A549 (cell line): ENCODE data around the gene IDUA. TPM values are rescaled to one million over a fixed set of nuclear protein-coding genes. Genes with fewer than 3 reads are reported as not detected.

Source experiments
- ATAC-seq, 2 experiments: fragments of 200-7000 bp in 1 of 2; fragments of >200 bp in 1 of 2; cut with Nextera tagmentation in 1 of 2; cut with Tn5 transposase in 1 of 2; 3 replicates each; pipeline versions ENCODE4 v1.8.0 to v1.9.1; 2018 to 2020; ENCODE audit warnings: mild to moderate bottlenecking in 1 of 2, moderate library complexity in 1 of 2
- CTCF ChIA-PET: fragments of 300-600 bp; sonication (Branson Sonifier 250); formaldehyde crosslinking; extraction: SDS; loops from one replicate; lab custom pipeline; 2021; ENCODE audit warnings: antibody characterized with exemption, inconsistent platforms; lab: Yijun Ruan, JAX
- POLR2A ChIA-PET: fragments of 350-600 bp; formaldehyde crosslinking; extraction: SDS; loops from one replicate; lab custom pipeline; 2021; ENCODE audit warnings: antibody characterized with exemption, inconsistent platforms; lab: Yijun Ruan, JAX
- DNase-seq, 2 experiments: peaks; one replicate each; pipeline versions ENCODE4 v3.0.0 to v3.0.0-alpha.2; 2011 to 2016; ENCODE audit warnings: low read depth in 1 of 2, low spot score in 1 of 2
- FAIRE-seq: peaks from 2 replicates; lab custom pipeline; 2011; peaks lifted over from hg19 to GRCh38; lab: Jason Lieb, UNC
- H3K27ac ChIP-seq, 2 experiments: fragments of >200 bp; sonication (Bioruptor Twin); formaldehyde crosslinking; 3 replicates each; pipeline ENCODE4 v1.5.1; 2016 to 2017
- H3K4me1 ChIP-seq: fragments of >200 bp; sonication (Bioruptor Twin); formaldehyde crosslinking; 3 replicates; pipeline ENCODE4 v1.6.1; 2016
- H3K4me2 ChIP-seq: fragments of >200 bp; sonication (Bioruptor Twin); formaldehyde crosslinking; 3 replicates; pipeline ENCODE4 v1.6.1; 2016
- H3K4me3 ChIP-seq: fragments of >200 bp; sonication (Bioruptor Twin); formaldehyde crosslinking; 3 replicates; pipeline ENCODE4 v1.5.1; 2016
- H3K9me3 ChIP-seq: fragments of >200 bp; sonication (Bioruptor Twin); formaldehyde crosslinking; 3 replicates; pipeline ENCODE4 v1.6.1; 2016
- BHLHE40 ChIP-seq: IDR thresholded peaks from 2 replicates; pipeline ENCODE4 v1.6.1; 2012; ENCODE audit warnings: low read depth, low read length, inconsistent platforms
- CEBPB ChIP-seq, 2 experiments: fragments of >200 bp in 1 of 2; sonication (Bioruptor Twin) in 1 of 2; formaldehyde crosslinking in 1 of 2; IDR thresholded peaks; 2 replicates each; pipeline ENCODE4 v1.6.1; 2012 to 2016
- EP300 ChIP-seq, 2 experiments: fragments of >200 bp; sonication (Bioruptor Twin); formaldehyde crosslinking; IDR thresholded peaks; 2 replicates in 1 of 2; 3 replicates in 1 of 2; pipeline ENCODE4 v1.6.1; 2016 to 2017
- ESRRA ChIP-seq: fragments of 150-350 bp; IDR thresholded peaks from 2 replicates; pipeline ENCODE4 v1.6.1; 2014; ENCODE audit warnings: mild to moderate bottlenecking, low read length, borderline replicate concordance
- FOSB ChIP-seq: fragments of 250-450 bp; sonication (Bioruptor Pico); IDR thresholded peaks from 2 replicates; pipeline ENCODE4 v1.5.0; 2020; ENCODE audit warnings: mild to moderate bottlenecking, moderate library complexity
- FOXS1 ChIP-seq: fragments of 250-450 bp; sonication (Bioruptor Pico); IDR thresholded peaks from 2 replicates; pipeline ENCODE4 v1.5.0; 2020; ENCODE audit warnings: mild to moderate bottlenecking, moderate library complexity
- HEYL ChIP-seq: fragments of 250-450 bp; sonication (Bioruptor Pico); IDR thresholded peaks from 2 replicates; pipeline ENCODE4 v1.8.0; 2021; ENCODE audit warnings: mild to moderate bottlenecking, moderate library complexity
- HOXB13 ChIP-seq: fragments of 250-450 bp; sonication (Bioruptor Pico); IDR thresholded peaks from 2 replicates; pipeline ENCODE4 v1.5.0; 2020; ENCODE audit warnings: low read depth, mild to moderate bottlenecking, moderate library complexity
- HOXB5 ChIP-seq: fragments of 250-450 bp; sonication (Bioruptor Pico); IDR thresholded peaks from 2 replicates; pipeline ENCODE4 v1.5.0; 2020; ENCODE audit warnings: mild to moderate bottlenecking, moderate library complexity
- JUN ChIP-seq, 2 experiments: fragments of >200 bp; sonication (Bioruptor Twin); formaldehyde crosslinking; IDR thresholded peaks; 2 replicates in 1 of 2; 3 replicates in 1 of 2; pipeline ENCODE4 v1.6.1; 2016 to 2017
- JUNB ChIP-seq: fragments of >200 bp; sonication (Bioruptor Twin); formaldehyde crosslinking; IDR thresholded peaks from 2 replicates; pipeline ENCODE4 v1.6.1; 2016
- KDM1A ChIP-seq: fragments of 200-600 bp; sonication (generic); IDR thresholded peaks from 2 replicates; pipeline ENCODE4 v1.6.1; 2016; ENCODE audit warnings: low read depth, mild to moderate bottlenecking
- POLR2A ChIP-seq: IDR thresholded peaks from 2 replicates; pipeline ENCODE4 v1.6.1; 2012; ENCODE audit warnings: mild to moderate bottlenecking, low read length
- POLR2AphosphoS2 ChIP-seq: conservative IDR thresholded peaks from 2 replicates; pipeline ENCODE4 v1.6.1; 2012; ENCODE audit warnings: low read length, improper control_type of control experiment, inconsistent platforms
- WGBS: methylation state at CpG from one replicate; pipeline ENCODE4 v1.1.6; 2017; ENCODE audit errors: missing lambda C conversion rate; 5-methylcytosine and 5-hydroxymethylcytosine counted together
- polyA plus RNA-seq, 4 experiments: library from polyadenylated mRNA; depleted of rRNA in 3 of 4; stranded (reverse); fragments of >200 nt; fragmentation: RNase III in 1 of 4; extraction: RNeasy Plus Mini Kit Qiagen cat#74134 plus additional on column Dnase treatment in 1 of 4; gene quantifications; 2 replicates in 3 of 4; 3 replicates in 1 of 4; pipeline ENCODE4 v1.2.3, GENCODE V29; 2011 to 2017
- TF ChIP-seq, protein P1 (sequence below): fragments of 250-450 bp; sonication (Bioruptor Pico); IDR thresholded peaks from 2 replicates; pipeline ENCODE4 v1.5.0; 2021; ENCODE audit warnings: mild to moderate bottlenecking, moderate library complexity, borderline replicate concordance
- TF ChIP-seq, protein P2 (sequence below): fragments of >200 bp; sonication (Bioruptor Twin); formaldehyde crosslinking; IDR thresholded peaks from 2 replicates; pipeline ENCODE4 v1.6.1; 2016
- TF ChIP-seq, protein P3 (sequence below): fragments of 250-450 bp; sonication (Bioruptor Pico); IDR thresholded peaks from 2 replicates; pipeline ENCODE4 v1.5.0; 2020; ENCODE audit warnings: low read depth, mild to moderate bottlenecking, moderate library complexity
- TF ChIP-seq, protein P4 (sequence below): IDR thresholded peaks from 2 replicates; pipeline ENCODE4 v1.6.1; 2012; ENCODE audit warnings: low read depth, borderline replicate concordance
- TF ChIP-seq, protein P5 (sequence below): fragments of >200 bp; sonication (Bioruptor Twin); formaldehyde crosslinking; IDR thresholded peaks from 3 replicates; pipeline ENCODE4 v1.5.1; 2016

IDUA gene
- polyA plus RNA-seq, 2 of the 4 experiments (the other 2 are of a cell fraction), result 3.1 to 19.4 TPM

DNA sequence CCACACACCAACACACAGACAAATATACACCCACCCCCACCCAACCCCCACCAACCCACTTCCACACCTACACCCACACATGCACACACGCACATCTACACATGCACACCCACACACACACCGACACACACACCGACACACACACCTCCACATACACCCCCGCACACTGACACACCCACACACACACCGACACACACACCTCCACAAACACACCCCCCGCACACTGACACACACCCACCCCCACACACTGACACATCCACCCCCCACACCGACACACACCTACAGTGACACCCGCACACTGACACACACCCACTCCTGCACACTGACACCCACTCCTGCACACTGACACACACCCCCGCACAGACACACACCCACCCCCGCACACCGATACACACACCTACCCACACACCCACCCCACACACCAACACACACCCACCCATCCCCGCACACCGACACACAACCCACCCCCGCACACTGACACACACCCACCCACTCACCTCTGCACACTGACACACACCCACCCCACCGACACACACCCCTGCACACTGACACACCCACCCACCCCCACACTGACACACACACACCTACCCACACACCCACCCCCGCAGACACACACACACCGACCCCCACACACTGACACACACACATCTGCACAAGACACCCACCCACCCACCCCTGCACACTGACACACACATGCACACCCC lies 55.7 kb downstream of the IDUA start:
- peaks cover 60% of the 10 kb centered on the region for H3K4me1 ChIP-seq
- DNase-seq (no peak), ATAC-seq (no peak), FAIRE-seq (no peak)
- H3K4me2 ChIP-seq, result peak overlapping the region; percentile 68
- 100% methylated on average over 3 of the region's 17 CpGs for WGBS
- H3K27ac ChIP-seq, result peak overlapping the region; percentile 82 to 99; a peak in 5 of 6 replicates
- CTCF ChIA-PET, result no interaction called here
- no peaks in the 10 kb centered on the region for H3K9me3 ChIP-seq
- POLR2A ChIA-PET, result no interaction called here
- TF ChIP-seq ESRRA, result no peak
- no peak for TF ChIP-seq HEYL (CRISPR knock-in tag)
- TF ChIP-seq, protein P1, sequence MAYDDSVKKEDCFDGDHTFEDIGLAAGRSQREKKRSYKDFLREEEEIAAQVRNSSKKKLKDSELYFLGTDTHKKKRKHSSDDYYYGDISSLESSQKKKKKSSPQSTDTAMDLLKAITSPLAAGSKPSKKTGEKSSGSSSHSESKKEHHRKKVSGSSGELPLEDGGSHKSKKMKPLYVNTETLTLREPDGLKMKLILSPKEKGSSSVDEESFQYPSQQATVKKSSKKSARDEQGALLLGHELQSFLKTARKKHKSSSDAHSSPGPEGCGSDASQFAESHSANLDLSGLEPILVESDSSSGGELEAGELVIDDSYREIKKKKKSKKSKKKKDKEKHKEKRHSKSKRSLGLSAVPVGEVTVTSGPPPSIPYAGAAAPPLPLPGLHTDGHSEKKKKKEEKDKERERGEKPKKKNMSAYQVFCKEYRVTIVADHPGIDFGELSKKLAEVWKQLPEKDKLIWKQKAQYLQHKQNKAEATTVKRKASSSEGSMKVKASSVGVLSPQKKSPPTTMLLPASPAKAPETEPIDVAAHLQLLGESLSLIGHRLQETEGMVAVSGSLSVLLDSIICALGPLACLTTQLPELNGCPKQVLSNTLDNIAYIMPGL, result no peak
- TF ChIP-seq HOXB5, result no peak
- no peak for TF ChIP-seq JUN (IDR thresholded peaks at IDR 0.05)
- TF ChIP-seq JUNB, result no peak
- no peak for TF ChIP-seq EP300 (IDR thresholded peaks at IDR 0.05)
- TF ChIP-seq CEBPB (IDR thresholded peaks at IDR 0.05), result no peak
- TF ChIP-seq FOXS1 (CRISPR knock-in tag), result no peak
- TF ChIP-seq BHLHE40, result no peak
- TF ChIP-seq HOXB13 (CRISPR knock-in tag), result no peak
- TF ChIP-seq, protein P2, sequence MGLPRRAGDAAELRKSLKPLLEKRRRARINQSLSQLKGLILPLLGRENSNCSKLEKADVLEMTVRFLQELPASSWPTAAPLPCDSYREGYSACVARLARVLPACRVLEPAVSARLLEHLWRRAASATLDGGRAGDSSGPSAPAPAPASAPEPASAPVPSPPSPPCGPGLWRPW, result no peak
- TF ChIP-seq, protein P3, sequence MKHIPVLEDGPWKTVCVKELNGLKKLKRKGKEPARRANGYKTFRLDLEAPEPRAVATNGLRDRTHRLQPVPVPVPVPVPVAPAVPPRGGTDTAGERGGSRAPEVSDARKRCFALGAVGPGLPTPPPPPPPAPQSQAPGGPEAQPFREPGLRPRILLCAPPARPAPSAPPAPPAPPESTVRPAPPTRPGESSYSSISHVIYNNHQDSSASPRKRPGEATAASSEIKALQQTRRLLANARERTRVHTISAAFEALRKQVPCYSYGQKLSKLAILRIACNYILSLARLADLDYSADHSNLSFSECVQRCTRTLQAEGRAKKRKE (CRISPR knock-in tag), result no peak
- TF ChIP-seq, protein P4, sequence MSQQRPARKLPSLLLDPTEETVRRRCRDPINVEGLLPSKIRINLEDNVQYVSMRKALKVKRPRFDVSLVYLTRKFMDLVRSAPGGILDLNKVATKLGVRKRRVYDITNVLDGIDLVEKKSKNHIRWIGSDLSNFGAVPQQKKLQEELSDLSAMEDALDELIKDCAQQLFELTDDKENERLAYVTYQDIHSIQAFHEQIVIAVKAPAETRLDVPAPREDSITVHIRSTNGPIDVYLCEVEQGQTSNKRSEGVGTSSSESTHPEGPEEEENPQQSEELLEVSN, result no peak
- no peak for TF ChIP-seq POLR2A
- no peak for TF ChIP-seq KDM1A
- no peak overlapping the region for H3K4me3 ChIP-seq

DNA sequence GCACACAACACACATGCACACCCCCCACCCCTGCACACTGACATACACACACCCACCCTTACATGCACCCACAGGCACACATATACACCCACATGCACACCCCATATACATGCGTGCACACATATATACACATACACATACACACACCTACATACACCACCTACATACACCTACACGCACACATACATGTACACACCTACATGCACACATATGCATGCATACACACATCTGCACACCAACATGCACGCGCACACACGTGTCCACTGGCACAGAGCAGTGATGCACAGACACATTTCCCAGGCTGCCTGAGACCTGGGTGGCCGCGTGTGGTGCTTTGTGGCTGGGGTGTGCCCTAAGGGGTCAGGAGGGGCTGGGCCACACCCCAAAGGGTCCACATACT lies 56.3 kb downstream of the IDUA start:
- Histone ChIP-seq H3K4me2 (peak overlapping the region; percentile 68), H3K9me3 (no peaks in the 10 kb centered on the region), H3K27ac (peak overlapping the region; percentile 82 to 99), H3K4me1 (peaks cover 60% of the 10 kb centered on the region), H3K4me3 (no peak overlapping the region)
- FAIRE-seq, result no peak
- ChIA-PET CTCF (interaction anchor here (0.9 kb wide), 1 partner anchor 38 kb away, joined by 3 read pairs; no protein-coding TSS in a partner anchor), POLR2A (no interaction called here)
- no peak for DNase-seq
- ATAC-seq, result no peak; a peak in 1 of 6 replicates
- 44% methylated on average over 5 of the region's 7 CpGs for WGBS
- peak; percentile 92 for TF ChIP-seq KDM1A
- TF ChIP-seq POLR2AphosphoS2, result no peak
- TF ChIP-seq FOSB, result no peak
- TF ChIP-seq, protein P5, sequence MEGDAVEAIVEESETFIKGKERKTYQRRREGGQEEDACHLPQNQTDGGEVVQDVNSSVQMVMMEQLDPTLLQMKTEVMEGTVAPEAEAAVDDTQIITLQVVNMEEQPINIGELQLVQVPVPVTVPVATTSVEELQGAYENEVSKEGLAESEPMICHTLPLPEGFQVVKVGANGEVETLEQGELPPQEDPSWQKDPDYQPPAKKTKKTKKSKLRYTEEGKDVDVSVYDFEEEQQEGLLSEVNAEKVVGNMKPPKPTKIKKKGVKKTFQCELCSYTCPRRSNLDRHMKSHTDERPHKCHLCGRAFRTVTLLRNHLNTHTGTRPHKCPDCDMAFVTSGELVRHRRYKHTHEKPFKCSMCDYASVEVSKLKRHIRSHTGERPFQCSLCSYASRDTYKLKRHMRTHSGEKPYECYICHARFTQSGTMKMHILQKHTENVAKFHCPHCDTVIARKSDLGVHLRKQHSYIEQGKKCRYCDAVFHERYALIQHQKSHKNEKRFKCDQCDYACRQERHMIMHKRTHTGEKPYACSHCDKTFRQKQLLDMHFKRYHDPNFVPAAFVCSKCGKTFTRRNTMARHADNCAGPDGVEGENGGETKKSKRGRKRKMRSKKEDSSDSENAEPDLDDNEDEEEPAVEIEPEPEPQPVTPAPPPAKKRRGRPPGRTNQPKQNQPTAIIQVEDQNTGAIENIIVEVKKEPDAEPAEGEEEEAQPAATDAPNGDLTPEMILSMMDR, result no peak
